ENCODE data around the gene NFKBIE.
A peak's percentile ranks its signal among the peaks of the same experiment; 100 is the strongest.

NFKBIE gene

DNA sequence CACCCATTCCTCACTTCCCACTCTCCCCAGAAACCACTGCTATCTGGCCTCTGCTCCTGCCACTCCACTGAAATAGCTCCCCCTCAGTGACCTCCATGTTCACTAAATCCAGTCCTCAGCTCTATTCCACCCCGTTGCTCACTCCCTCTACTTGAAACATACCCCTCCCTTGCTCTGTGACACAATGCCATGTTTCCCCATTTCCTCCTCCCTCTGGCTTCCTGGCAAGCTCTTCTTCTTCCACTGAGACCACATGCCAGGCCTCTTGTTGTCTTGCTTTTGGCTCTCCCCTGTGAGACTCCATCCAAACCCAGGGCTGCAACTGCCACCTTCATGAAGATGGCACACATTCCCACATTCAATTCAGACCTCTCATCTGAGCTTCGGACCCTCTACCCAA lies 18.8 kb upstream of the NFKBIE start:
- Histone ChIP-seq H2AFZ (ENCODE audit: low read length, unreplicated experiment) (no peak overlapping the region), H3K4me3 (ENCODE audit: low read depth, low read length) (no peak overlapping the region), H3K27me3 (ENCODE audit: insufficient read depth, low read length) (peaks cover 77% of the 10 kb centered on the region), H3K79me2 (ENCODE audit: control insufficient read depth, insufficient read depth, low read length, unreplicated experiment) (no peaks in the 10 kb centered on the region), H3K27ac (ENCODE audit: low read depth, low read length) (no peak overlapping the region), H3K4me1 (ENCODE audit: control insufficient read depth, insufficient read depth, low read length, unreplicated experiment) (peaks cover under 1% of the 10 kb centered on the region), H3K36me3 (ENCODE audit: insufficient read depth, low read length) (no peaks in the 10 kb centered on the region)

DNA sequence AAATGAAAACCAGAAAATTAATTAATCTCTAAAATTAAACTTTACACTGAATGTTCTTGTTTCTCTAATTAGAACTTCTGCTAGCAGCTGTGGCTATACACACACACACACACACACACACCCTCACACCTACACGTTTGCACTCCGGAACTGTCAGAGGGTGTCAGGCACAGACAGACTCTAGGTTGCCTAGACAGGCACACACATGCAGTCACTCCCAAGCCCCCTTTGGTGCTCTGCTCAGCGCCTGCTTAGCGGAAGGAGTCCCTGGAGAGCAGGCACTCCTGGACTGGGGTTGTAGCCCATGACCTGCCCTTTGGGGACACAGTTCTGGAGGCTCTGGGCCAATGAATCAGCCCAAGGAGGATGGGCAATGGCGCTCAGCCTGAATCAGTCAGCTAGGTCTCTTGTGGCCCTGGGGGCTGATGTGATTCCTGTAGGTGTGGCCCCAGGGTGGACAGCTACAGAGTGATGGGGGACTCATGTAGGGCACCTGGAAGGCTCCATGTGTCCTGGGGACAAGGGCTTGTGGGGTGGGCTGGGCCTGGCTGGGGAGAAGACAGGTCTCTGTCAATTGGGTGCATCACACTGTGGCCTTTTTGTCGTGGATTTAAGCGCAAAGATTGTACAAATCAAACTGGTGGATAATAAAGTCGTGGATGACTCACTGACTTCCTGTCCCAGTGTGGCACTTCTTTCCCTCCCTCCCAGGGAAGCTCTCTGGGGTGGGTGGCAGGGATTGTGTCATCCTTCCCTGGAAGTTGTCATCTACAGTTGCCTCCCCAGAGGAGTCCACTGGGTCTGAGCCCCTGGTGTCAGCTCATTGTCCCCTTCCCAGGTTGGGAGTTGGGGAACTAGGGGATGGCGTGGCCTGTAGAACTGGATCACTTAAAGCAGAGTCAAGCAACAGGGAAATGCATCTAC lies 13.7 kb upstream of the NFKBIE start:
- no peak overlapping the region for H3K4me3 ChIP-seq (ENCODE audit: low read depth, low read length)
- no peak overlapping the region for H3K27ac ChIP-seq (ENCODE audit: low read depth, low read length)
- peaks cover 6% of the 10 kb centered on the region for H3K4me1 ChIP-seq (ENCODE audit: control insufficient read depth, insufficient read depth, low read length, unreplicated experiment)
- no peak overlapping the region for H2AFZ ChIP-seq (ENCODE audit: low read length, unreplicated experiment)
- no peaks in the 10 kb centered on the region for H3K79me2 ChIP-seq (ENCODE audit: control insufficient read depth, insufficient read depth, low read length, unreplicated experiment)
- no peaks in the 10 kb centered on the region for H3K36me3 ChIP-seq (ENCODE audit: insufficient read depth, low read length)
- H3K27me3 ChIP-seq (ENCODE audit: insufficient read depth, low read length): peaks cover 61% of the 10 kb centered on the region

DNA sequence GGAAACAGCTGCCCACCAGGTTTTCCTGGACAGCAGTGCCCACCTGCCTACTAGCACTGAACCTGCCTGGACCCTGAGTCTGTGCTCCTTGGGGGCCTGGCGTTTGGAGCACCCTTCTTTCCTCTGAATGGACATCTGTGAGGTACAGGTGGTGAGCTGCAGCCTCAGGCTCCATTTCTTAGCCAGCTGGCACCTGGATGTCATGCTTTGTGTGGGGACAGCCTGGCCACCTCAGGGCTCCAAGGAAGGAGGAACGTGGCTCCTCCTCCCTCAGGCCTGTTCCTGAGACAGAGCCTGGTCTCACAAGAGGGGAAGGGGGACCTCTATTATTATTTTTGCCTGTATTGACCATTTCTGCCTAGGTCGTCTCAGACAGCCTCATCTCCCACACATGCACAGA lies 13.0 kb upstream of the NFKBIE start:
- Histone ChIP-seq H3K79me2 (ENCODE audit: control insufficient read depth, insufficient read depth, low read length, unreplicated experiment) (no peaks in the 10 kb centered on the region), H3K36me3 (ENCODE audit: insufficient read depth, low read length) (no peaks in the 10 kb centered on the region), H3K4me1 (ENCODE audit: control insufficient read depth, insufficient read depth, low read length, unreplicated experiment) (peaks cover 6% of the 10 kb centered on the region), H3K4me3 (ENCODE audit: low read depth, low read length) (no peak overlapping the region), H3K27ac (ENCODE audit: low read depth, low read length) (no peak overlapping the region), H2AFZ (ENCODE audit: low read length, unreplicated experiment) (no peak overlapping the region), H3K27me3 (ENCODE audit: insufficient read depth, low read length) (peaks cover 60% of the 10 kb centered on the region)

DNA sequence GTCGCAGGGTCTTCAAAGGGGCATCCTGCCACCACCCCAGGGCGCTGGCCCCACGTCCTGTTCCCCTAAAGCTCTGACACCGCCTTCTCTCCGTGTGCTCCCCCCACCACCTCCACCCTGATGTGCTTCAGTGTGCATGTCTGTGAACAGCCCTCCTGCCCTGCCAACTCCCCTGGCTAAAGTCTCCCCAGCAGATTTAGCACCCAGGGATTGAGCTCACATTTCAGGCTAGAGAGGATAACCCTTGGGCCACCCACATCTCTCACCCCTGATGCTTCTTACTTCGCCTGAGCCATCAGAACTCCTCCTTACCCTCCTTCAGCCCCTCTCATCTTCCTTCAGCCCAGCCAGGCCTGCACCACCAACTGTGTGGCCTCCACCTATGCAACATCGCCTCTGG lies 12.4 kb upstream of the NFKBIE start:
- Histone ChIP-seq H3K4me1 (ENCODE audit: control insufficient read depth, insufficient read depth, low read length, unreplicated experiment) (peaks cover 6% of the 10 kb centered on the region), H3K4me3 (ENCODE audit: low read depth, low read length) (no peak overlapping the region), H3K27ac (ENCODE audit: low read depth, low read length) (no peak overlapping the region), H3K79me2 (ENCODE audit: control insufficient read depth, insufficient read depth, low read length, unreplicated experiment) (no peaks in the 10 kb centered on the region), H3K27me3 (ENCODE audit: insufficient read depth, low read length) (peaks cover 60% of the 10 kb centered on the region), H2AFZ (ENCODE audit: low read length, unreplicated experiment) (no peak overlapping the region), H3K36me3 (ENCODE audit: insufficient read depth, low read length) (no peaks in the 10 kb centered on the region)

DNA sequence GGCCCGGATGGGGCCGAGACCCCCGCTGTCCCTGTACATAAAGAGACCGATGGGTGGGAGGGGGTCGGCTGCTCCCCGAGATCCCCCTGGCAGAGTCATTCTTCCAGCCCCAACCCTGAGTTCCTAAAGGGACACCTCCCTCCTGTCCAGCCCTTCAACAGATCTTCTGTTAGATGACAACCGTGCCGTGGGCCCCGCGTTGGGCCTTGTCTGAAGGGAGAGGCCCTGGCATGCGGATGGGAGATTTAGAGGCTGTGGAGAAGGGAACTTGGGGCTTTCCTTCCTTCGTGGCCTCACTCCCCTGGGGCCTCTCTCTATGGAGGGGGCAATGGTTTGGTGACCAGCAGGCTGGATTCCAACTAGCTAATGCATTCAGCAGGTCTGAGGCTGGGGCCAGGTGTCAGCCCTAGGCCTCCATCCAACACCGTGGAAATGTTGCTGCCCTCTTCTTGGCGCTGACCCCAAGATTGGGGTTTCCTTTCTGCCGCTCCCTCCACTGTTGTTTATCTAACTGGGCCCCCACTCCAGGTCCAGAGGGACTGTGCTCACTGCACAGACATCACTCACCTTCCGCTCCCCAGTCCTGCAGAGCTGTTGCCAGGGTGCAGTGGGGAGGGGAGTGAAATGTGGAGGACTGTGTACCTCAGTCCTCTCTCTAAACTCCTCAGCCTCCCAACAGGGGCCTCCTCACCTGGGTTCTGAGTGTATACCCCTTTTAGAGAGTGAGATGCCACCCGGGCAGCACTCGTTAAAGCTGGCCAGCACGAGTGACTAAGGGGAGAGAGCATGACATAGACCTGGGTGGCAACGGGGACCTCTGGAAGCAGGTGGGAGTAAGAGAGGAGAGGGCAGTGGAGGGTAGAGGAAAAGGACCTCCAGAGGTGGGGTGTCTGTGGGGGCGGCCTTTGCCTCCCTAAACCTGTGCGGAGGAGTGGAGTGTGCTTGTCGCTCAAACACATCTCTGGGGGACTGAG lies 11.6 kb upstream of the NFKBIE start:
- H3K4me3 ChIP-seq (ENCODE audit: low read depth, low read length): no peak overlapping the region
- no peaks in the 10 kb centered on the region for H3K36me3 ChIP-seq (ENCODE audit: insufficient read depth, low read length)
- peaks cover 63% of the 10 kb centered on the region for H3K27me3 ChIP-seq (ENCODE audit: insufficient read depth, low read length)
- no peaks in the 10 kb centered on the region for H3K79me2 ChIP-seq (ENCODE audit: control insufficient read depth, insufficient read depth, low read length, unreplicated experiment)
- H3K4me1 ChIP-seq (ENCODE audit: control insufficient read depth, insufficient read depth, low read length, unreplicated experiment): peaks cover 6% of the 10 kb centered on the region
- no peak overlapping the region for H2AFZ ChIP-seq (ENCODE audit: low read length, unreplicated experiment)
- H3K27ac ChIP-seq (ENCODE audit: low read depth, low read length): no peak overlapping the region

DNA sequence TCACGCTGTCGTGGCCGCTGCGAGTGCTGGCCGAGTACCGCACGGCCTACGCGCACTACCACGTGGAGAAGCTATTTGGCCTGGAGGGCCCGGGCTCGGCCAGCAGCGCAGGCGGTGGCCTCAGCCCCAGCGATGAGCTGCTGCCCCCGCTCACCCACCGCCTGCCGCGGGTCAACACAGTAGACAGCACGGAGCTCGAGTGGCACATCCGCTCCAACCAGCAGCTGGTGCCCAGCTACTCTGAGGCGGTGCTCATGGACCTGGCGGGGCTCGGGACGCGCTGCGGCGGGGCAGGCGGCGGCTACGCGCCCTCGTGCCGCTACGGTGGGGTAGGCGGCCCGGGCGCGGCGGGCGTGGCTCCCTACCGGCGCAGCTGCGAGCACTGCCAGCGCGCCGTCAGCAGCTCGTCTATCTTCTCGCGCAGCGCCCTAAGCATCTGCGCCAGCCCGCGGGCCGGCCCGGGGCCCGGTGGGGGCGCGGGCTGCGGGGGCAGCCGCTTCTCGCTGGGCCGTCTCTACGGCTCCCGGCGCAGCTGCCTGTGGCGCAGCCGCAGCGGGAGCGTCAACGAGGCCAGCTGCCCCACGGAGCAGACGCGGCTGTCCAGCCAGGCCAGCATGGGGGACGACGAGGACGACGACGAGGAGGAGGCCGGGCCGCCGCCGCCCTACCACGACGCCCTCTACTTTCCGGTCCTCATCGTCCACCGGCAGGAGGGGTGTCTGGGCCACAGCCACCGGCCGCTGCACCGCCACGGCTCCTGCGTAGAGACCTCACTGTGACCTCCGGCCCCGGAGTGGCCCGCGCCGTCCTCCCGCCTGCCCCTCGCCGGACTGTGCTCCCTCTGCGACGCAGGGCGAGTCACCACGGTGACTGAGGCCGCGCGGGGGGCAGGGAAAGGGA lies 10.6 kb upstream of the NFKBIE start:
- H3K4me1 ChIP-seq (ENCODE audit: control insufficient read depth, insufficient read depth, low read length, unreplicated experiment): peaks cover 6% of the 10 kb centered on the region
- no peaks in the 10 kb centered on the region for H3K79me2 ChIP-seq (ENCODE audit: control insufficient read depth, insufficient read depth, low read length, unreplicated experiment)
- peak overlapping the region; percentile 63 for H3K4me3 ChIP-seq (ENCODE audit: low read depth, low read length)
- H3K27me3 ChIP-seq (ENCODE audit: insufficient read depth, low read length): peaks cover 67% of the 10 kb centered on the region
- no peak overlapping the region for H3K27ac ChIP-seq (ENCODE audit: low read depth, low read length)
- peak overlapping the region; percentile 46 for H2AFZ ChIP-seq (ENCODE audit: low read length, unreplicated experiment)
- no peaks in the 10 kb centered on the region for H3K36me3 ChIP-seq (ENCODE audit: insufficient read depth, low read length)

DNA sequence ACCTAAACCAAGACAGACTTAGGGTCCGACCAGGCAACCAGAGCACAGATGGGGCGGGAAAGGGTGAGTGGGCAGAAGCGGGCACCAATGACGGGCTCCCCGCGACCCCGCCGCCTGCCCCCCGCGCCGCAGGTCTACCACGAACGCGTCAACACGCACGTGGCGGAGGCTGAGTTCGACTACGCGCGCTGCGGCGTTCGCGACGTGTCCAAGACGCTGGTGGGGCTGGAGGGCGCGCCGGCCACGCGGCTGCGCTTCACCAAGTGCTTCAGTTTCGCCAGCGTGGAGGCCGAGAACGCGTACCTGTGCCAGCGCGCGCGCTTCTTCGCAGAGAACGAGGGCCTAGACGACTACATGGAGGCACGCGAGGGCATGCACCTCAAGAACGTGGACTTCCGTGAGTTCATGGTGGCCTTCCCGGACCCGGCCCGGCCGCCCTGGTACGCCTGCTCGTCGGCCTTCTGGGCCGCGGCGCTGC lies 10.0 kb upstream of the NFKBIE start:
- H2AFZ ChIP-seq (ENCODE audit: low read length, unreplicated experiment): no peak overlapping the region
- H3K4me3 ChIP-seq (ENCODE audit: low read depth, low read length): peak overlapping the region; percentile 63
- H3K79me2 ChIP-seq (ENCODE audit: control insufficient read depth, insufficient read depth, low read length, unreplicated experiment): no peaks in the 10 kb centered on the region
- peaks cover 62% of the 10 kb centered on the region for H3K27me3 ChIP-seq (ENCODE audit: insufficient read depth, low read length)
- no peak overlapping the region for H3K27ac ChIP-seq (ENCODE audit: low read depth, low read length)
- H3K4me1 ChIP-seq (ENCODE audit: control insufficient read depth, insufficient read depth, low read length, unreplicated experiment): peaks cover 6% of the 10 kb centered on the region
- no peaks in the 10 kb centered on the region for H3K36me3 ChIP-seq (ENCODE audit: insufficient read depth, low read length)

DNA sequence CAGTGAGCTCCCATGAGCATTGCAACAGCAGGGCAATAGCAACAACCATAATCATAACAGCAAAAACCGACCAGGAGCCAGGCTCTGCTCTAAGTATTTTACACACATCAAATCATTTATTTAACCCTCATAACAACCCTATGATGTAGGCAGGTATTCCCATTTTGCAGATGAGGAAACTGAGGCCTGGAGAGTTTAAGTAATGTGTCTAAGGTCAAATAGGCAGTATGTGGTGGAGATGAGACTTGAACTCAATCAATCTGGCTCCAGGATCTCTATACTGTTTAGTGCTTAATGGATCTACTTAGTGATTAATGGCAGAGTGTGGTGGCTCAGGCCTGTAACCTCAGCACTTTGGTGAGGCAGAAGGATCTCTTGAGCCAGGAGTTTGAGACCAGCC lies 8.3 kb upstream of the NFKBIE start:
- Histone ChIP-seq H2AFZ (ENCODE audit: low read length, unreplicated experiment) (no peak overlapping the region), H3K79me2 (ENCODE audit: control insufficient read depth, insufficient read depth, low read length, unreplicated experiment) (no peaks in the 10 kb centered on the region), H3K27me3 (ENCODE audit: insufficient read depth, low read length) (peaks cover 75% of the 10 kb centered on the region), H3K27ac (ENCODE audit: low read depth, low read length) (no peak overlapping the region), H3K4me1 (ENCODE audit: control insufficient read depth, insufficient read depth, low read length, unreplicated experiment) (peaks cover under 1% of the 10 kb centered on the region), H3K36me3 (ENCODE audit: insufficient read depth, low read length) (no peaks in the 10 kb centered on the region), H3K4me3 (ENCODE audit: low read depth, low read length) (no peak overlapping the region)

DNA sequence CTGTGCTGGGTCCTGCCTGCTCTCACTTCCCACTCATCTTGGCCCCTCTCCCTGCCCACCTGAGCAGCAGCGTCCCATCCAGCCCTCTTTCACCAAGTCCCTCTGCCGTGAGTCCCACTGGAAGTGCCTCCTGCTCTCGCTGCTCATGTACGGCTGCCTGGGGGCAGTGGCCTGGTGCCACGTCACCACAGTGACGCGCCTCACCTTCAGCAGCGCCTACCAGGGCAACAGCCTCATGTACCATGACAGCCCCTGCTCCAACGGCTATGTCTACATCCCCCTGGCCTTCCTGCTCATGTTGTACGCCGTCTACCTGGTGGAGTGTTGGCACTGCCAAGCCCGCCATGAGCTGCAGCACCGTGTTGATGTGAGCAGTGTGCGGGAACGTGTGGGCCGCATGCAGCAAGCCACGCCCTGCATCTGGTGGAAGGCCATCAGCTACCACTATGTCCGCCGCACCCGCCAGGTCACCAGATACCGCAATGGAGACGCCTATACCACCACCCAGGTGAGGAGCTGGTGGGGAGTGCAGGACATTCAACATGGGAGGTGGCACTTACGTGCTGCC lies 7.7 kb upstream of the NFKBIE start:
- Histone ChIP-seq H3K4me3 (ENCODE audit: low read depth, low read length) (no peak overlapping the region), H2AFZ (ENCODE audit: low read length, unreplicated experiment) (no peak overlapping the region), H3K79me2 (ENCODE audit: control insufficient read depth, insufficient read depth, low read length, unreplicated experiment) (no peaks in the 10 kb centered on the region), H3K4me1 (ENCODE audit: control insufficient read depth, insufficient read depth, low read length, unreplicated experiment) (no peaks in the 10 kb centered on the region), H3K27ac (ENCODE audit: low read depth, low read length) (no peak overlapping the region), H3K36me3 (ENCODE audit: insufficient read depth, low read length) (no peaks in the 10 kb centered on the region), H3K27me3 (ENCODE audit: insufficient read depth, low read length) (peaks cover 80% of the 10 kb centered on the region)

Data from ACC112 (cell line).